DOHH2 (cell line): Measurements from ENCODE around the gene ECEL1.
"Not testable (repeated sequence)": the region's sequence is repeated elsewhere in the genome, so short reads cannot be mapped to it uniquely, and the experiment has no call there.

Experiments
- H3F3A ChIP-seq: fragments of 200-600 bp; sonication (generic), shearing (Covaris generic); 2 replicates; pipeline ENCODE4 v1.6.0; 2016; ENCODE audit warnings: antibody characterized with exemption, mild to moderate bottlenecking; ENCODE audit not compliant: control insufficient read depth, insufficient read depth
- H3K27ac ChIP-seq: fragments of 200-600 bp; sonication (generic); 2 replicates; pipeline ENCODE4 v1.5.1; 2014; ENCODE audit warnings: low read depth, mild to moderate bottlenecking, low read length, moderate library complexity
- H3K27me3 ChIP-seq: fragments of 200-600 bp; sonication (generic); 2 replicates; pipeline ENCODE4 v1.6.1; 2014; ENCODE audit warnings: mild to moderate bottlenecking, low read length, mixed read lengths; ENCODE audit not compliant: control insufficient read depth
- H3K36me3 ChIP-seq: fragments of 200-600 bp; sonication (generic); 2 replicates; pipeline ENCODE4 v1.6.1; 2014; ENCODE audit warnings: mild to moderate bottlenecking, low read length, moderate library complexity, mixed read lengths; ENCODE audit not compliant: control insufficient read depth
- H3K4me1 ChIP-seq: fragments of 200-600 bp; sonication (generic); 2 replicates; pipeline ENCODE4 v1.6.1; 2014; ENCODE audit warnings: mild to moderate bottlenecking, low read length, mixed read lengths; ENCODE audit not compliant: control insufficient read depth
- H3K4me2 ChIP-seq: fragments of 200-600 bp; sonication (generic); 2 replicates; pipeline ENCODE4 v1.6.0; 2014; ENCODE audit warnings: mild to moderate bottlenecking, low read length, moderate library complexity
- H3K4me3 ChIP-seq: fragments of 200-600 bp; sonication (generic); 2 replicates; pipeline ENCODE4 v1.5.1; 2014; ENCODE audit warnings: mild to moderate bottlenecking, low read length, mixed read lengths
- H3K79me2 ChIP-seq: fragments of 200-600 bp; sonication (generic); 2 replicates; pipeline ENCODE4 v1.6.1; 2014; ENCODE audit warnings: mild to moderate bottlenecking, low read length, mixed read lengths; ENCODE audit not compliant: control insufficient read depth
- H3K9me2 ChIP-seq: fragments of 200-600 bp; sonication (generic); replicated peaks from 2 replicates; pipeline ENCODE4 v1.6.1; 2014; ENCODE audit warnings: mild to moderate bottlenecking, low read length, mixed read lengths; ENCODE audit not compliant: control insufficient read depth
- H3K9me3 ChIP-seq: fragments of 200-600 bp; sonication (generic); 2 replicates; pipeline ENCODE4 v1.6.1; 2014; ENCODE audit warnings: antibody characterized with exemption, low read length, mixed read lengths; ENCODE audit not compliant: control insufficient read depth, insufficient read depth
- H4K20me1 ChIP-seq: fragments of 200-600 bp; sonication (generic); 2 replicates; pipeline ENCODE4 v1.6.0; 2014; ENCODE audit warnings: low read depth, mild to moderate bottlenecking, antibody characterized with exemption, low read length, moderate library complexity; ENCODE audit not compliant: control insufficient read depth, insufficient read depth
- CTCF ChIP-seq: fragments of 200-600 bp; sonication (generic); IDR thresholded peaks from one replicate; pipeline ENCODE4 v1.5.1; 2014; ENCODE audit warnings: antibody characterized with exemption, mild to moderate bottlenecking, low read depth, low read length; ENCODE audit not compliant: poor library complexity, severe bottlenecking
- EZH2phosphoT487 ChIP-seq: fragments of 200-600 bp; sonication (generic); IDR thresholded peaks from 2 replicates; pipeline ENCODE4 v1.6.1; 2017; ENCODE audit warnings: borderline replicate concordance, mild to moderate bottlenecking, antibody characterized with exemption, low read length, moderate library complexity, mixed read lengths

Gene ECEL1

GRCh38 chr2:232534940-232535651 lies 47.5 kb upstream of the ECEL1 start:
- Histone ChIP-seq H3K79me2 (no peaks in the 10 kb centered on the region), H3K9me2 (no peaks in the 10 kb centered on the region), H3K9me3 (no peaks in the 10 kb centered on the region), H3K27me3 (no peaks in the 10 kb centered on the region), H3K4me1 (peaks cover 63% of the 10 kb centered on the region), H3K4me3 (no peak overlapping the region), H3K4me2 (no peak overlapping the region), H4K20me1 (no peaks in the 10 kb centered on the region), H3K36me3 (no peaks in the 10 kb centered on the region), H3K27ac (no peak overlapping the region), H3F3A (peaks cover 7% of the 10 kb centered on the region; the same call in 1 of the 2 replicates)
- TF ChIP-seq CTCF = no peak
- TF ChIP-seq EZH2phosphoT487 = no peak

GRCh38 chr2:232533944-232534710 lies 46.5 kb upstream of the ECEL1 start:
- Histone ChIP-seq H4K20me1 (no peaks in the 10 kb centered on the region), H3K79me2 (no peaks in the 10 kb centered on the region), H3K9me3 (no peaks in the 10 kb centered on the region), H3K4me1 (peaks cover 70% of the 10 kb centered on the region), H3K4me2 (no peak overlapping the region), H3K4me3 (no peak overlapping the region), H3K36me3 (no peaks in the 10 kb centered on the region), H3K9me2 (no peaks in the 10 kb centered on the region), H3K27me3 (no peaks in the 10 kb centered on the region), H3F3A (peaks cover 9% of the 10 kb centered on the region; the same call in 1 of the 2 replicates), H3K27ac (no peak overlapping the region)
- TF ChIP-seq CTCF (no peak), EZH2phosphoT487 (no peak)

- peaks cover 71% of the 10 kb centered on the region for H3K4me1 ChIP-seq
- peak overlapping the region; percentile 37 for H3K27ac ChIP-seq
- not testable (repeated sequence) for H3K79me2 ChIP-seq, H3K36me3 ChIP-seq, H3K9me3 ChIP-seq, H3K9me2 ChIP-seq, H3F3A ChIP-seq, H3K27me3 ChIP-seq, H4K20me1 ChIP-seq
- H3K4me2 ChIP-seq = peak overlapping the region; percentile 39
- H3K4me3 ChIP-seq = 0 out of 2 replicates have a peak overlapping the region, but pooled peaks have one; percentile 3
Observed at GRCh38 chr2:232532821-232533220, 45.2 kb upstream of the ECEL1 start.

- Histone ChIP-seq H3K4me3 (0 out of 2 replicates have a peak overlapping the region, but pooled peaks have one; percentile 3), H3F3A (peaks cover 9% of the 10 kb centered on the region; the same call in 1 of the 2 replicates), H3K79me2 (no peaks in the 10 kb centered on the region), H3K27ac (peak overlapping the region; percentile 37), H4K20me1 (no peaks in the 10 kb centered on the region), H3K36me3 (no peaks in the 10 kb centered on the region), H3K4me1 (peaks cover 71% of the 10 kb centered on the region), H3K9me3 (no peaks in the 10 kb centered on the region), H3K4me2 (peak overlapping the region; percentile 39), H3K27me3 (no peaks in the 10 kb centered on the region), H3K9me2 (no peaks in the 10 kb centered on the region)
- no peak for TF ChIP-seq CTCF
- TF ChIP-seq EZH2phosphoT487 = no peak
Observed at GRCh38 chr2:232532419-232532818, 44.8 kb upstream of the ECEL1 start.
